Peyer's patch (tissue), 4 donors: Measurements from ENCODE around the gene TMEM202. TPM values are rescaled to one million over a fixed set of nuclear protein-coding genes. Genes with fewer than 3 reads are reported as not detected.

Source experiments
- DNase-seq, 3 donors: peaks; one replicate each; pipeline ENCODE4 v3.0.0-alpha.2; 2017 to 2019
- H3K27ac ChIP-seq, 4 donors: fragments of 200-600 bp; sonication (generic); one replicate each; pipeline ENCODE4 v1.5.1; 2016 to 2019
- H3K27me3 ChIP-seq, 2 donors: fragments of 200-600 bp; sonication (generic); one replicate each; pipeline ENCODE4 v1.5.1; 2019
- H3K36me3 ChIP-seq, 3 donors: fragments of 200-600 bp; sonication (generic); one replicate each; pipeline ENCODE4 v1.5.1; 2016 to 2019
- H3K4me1 ChIP-seq, 4 donors: fragments of 200-600 bp; sonication (generic); one replicate each; pipeline ENCODE4 v1.5.1; 2016 to 2019
- H3K4me3 ChIP-seq, 4 donors: fragments of 200-600 bp; sonication (generic); 1 replicate in 3 of 4; 2 replicates in 1 of 4; pipeline ENCODE4 v1.5.1; 2016 to 2019; ENCODE audit warnings: mild to moderate bottlenecking in 1 of 4
- H3K9me3 ChIP-seq, 4 donors: fragments of 200-600 bp; sonication (generic); one replicate each; pipeline ENCODE4 v1.5.1; 2016 to 2019; ENCODE audit warnings: mild to moderate bottlenecking in 1 of 4
- POLR2A ChIP-seq, 2 donors: fragments of 450-650 bp; IDR thresholded peaks; one replicate each; pipeline ENCODE4 v1.5.1; 2017; ENCODE audit warnings: antibody characterized with exemption in 2 of 2, mild to moderate bottlenecking in 2 of 2, moderate library complexity in 2 of 2
- total RNA-seq, 4 donors: library from RNA; depleted of rRNA; stranded (reverse); fragments of >200 nt; gene quantifications; one replicate each; pipeline ENCODE4 v1.1.0, GENCODE V29; 2016
- TF ChIP-seq, protein P1 (sequence below), 6 experiments: fragments of 450-650 bp in 4 of 6; fragments of 200-600 bp in 2 of 6; sonication (generic) in 1 of 6; IDR thresholded peaks; one replicate each; pipeline ENCODE4 v1.5.1; 2017 to 2019; ENCODE audit warnings: antibody characterized with exemption in 6 of 6, mild to moderate bottlenecking in 3 of 6, moderate library complexity in 1 of 6

Gene TMEM202
- total RNA-seq, 4 donors from 2014 or later = not detected

- H3K27me3 ChIP-seq = no peaks in the 10 kb centered on the region
- H3K9me3 ChIP-seq = no peaks in the 10 kb centered on the region
- peaks cover 0 to 8% (median 0%) of the 10 kb centered on the region in 4 donors for H3K4me1 ChIP-seq
- no peak overlapping the region for H3K27ac ChIP-seq
- no peak overlapping the region for H3K4me3 ChIP-seq
- peaks cover 0 to 4% (median 0%) of the 10 kb centered on the region in 3 donors for H3K36me3 ChIP-seq
- TF ChIP-seq, protein P1, sequence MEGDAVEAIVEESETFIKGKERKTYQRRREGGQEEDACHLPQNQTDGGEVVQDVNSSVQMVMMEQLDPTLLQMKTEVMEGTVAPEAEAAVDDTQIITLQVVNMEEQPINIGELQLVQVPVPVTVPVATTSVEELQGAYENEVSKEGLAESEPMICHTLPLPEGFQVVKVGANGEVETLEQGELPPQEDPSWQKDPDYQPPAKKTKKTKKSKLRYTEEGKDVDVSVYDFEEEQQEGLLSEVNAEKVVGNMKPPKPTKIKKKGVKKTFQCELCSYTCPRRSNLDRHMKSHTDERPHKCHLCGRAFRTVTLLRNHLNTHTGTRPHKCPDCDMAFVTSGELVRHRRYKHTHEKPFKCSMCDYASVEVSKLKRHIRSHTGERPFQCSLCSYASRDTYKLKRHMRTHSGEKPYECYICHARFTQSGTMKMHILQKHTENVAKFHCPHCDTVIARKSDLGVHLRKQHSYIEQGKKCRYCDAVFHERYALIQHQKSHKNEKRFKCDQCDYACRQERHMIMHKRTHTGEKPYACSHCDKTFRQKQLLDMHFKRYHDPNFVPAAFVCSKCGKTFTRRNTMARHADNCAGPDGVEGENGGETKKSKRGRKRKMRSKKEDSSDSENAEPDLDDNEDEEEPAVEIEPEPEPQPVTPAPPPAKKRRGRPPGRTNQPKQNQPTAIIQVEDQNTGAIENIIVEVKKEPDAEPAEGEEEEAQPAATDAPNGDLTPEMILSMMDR (IDR thresholded peaks at IDR 0.05) = no peak
- no peak for TF ChIP-seq POLR2A (IDR thresholded peaks at IDR 0.05)
- DNase-seq = no peak
Observed at GRCh38 chr15:72361176-72361575, 36.9 kb upstream of the TMEM202 start.

DNA sequence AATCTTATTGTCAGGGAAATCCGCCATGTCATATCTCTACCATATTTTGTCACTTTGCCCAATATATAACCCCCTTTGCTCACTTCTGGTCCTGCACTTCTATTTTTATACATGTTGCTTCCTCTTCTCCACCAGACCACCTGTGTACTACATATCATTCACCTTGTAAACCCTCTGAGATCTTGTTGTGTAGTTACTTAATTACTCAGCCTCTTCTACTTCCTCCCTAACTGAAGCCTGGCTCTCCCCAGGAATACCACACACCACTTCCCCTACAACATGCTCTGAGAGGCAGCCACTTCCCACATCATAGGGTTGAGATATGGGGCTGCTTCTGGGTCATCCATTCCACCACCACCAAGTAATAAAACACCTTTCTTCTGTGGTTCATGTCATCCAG lies 32.3 kb upstream of the TMEM202 start:
- Histone ChIP-seq H3K9me3 (no peaks in the 10 kb centered on the region), H3K4me1 (peaks cover 0 to 18% (median 0%) of the 10 kb centered on the region in 4 donors), H3K36me3 (peaks cover 0 to 9% (median 0%) of the 10 kb centered on the region in 3 donors), H3K27me3 (no peaks in the 10 kb centered on the region), H3K27ac (no peak overlapping the region), H3K4me3 (no peak overlapping the region)
- DNase-seq = peak in 2 of 3 donors; percentile 29 to 54
- TF ChIP-seq POLR2A (IDR thresholded peaks at IDR 0.05) = no peak
- TF ChIP-seq, protein P1 (IDR thresholded peaks at IDR 0.05) = no peak

- DNase-seq = no peak
- TF ChIP-seq, protein P1 (IDR thresholded peaks at IDR 0.05) = no peak
- TF ChIP-seq POLR2A (IDR thresholded peaks at IDR 0.05) = no peak
- H3K27ac ChIP-seq = peak overlapping the region in 1 of 4 donors; percentile 12
Observed at GRCh38 chr15:72368325-72368724, 29.8 kb upstream of the TMEM202 start.

DNA sequence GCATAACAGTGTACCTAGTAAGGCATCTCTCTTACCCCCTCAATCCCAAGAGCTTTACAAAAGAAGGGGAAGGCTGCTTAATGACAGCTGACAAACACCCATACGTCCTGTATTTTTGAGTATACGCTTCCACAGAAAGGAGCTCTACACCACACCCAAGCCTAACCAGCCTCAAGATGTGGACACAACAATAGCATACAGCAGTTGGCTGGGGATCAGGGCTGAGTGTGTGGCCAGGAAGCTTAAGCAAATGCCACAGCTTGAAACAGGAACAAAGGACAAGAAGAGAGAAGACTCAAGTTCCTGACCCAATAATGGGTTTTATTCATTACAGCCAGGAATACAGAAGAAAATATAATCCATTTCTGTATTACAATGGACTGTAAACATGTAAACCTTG lies 29.2 kb upstream of the TMEM202 start:
- peaks cover 0 to 31% (median 4%) of the 10 kb centered on the region in 4 donors for H3K4me1 ChIP-seq
- no peak overlapping the region for H3K4me3 ChIP-seq
- no peaks in the 10 kb centered on the region for H3K9me3 ChIP-seq
- DNase-seq = peak in 1 of 3 donors; percentile 54
- H3K27ac ChIP-seq = peak overlapping the region in 1 of 4 donors; percentile 12
- no peaks in the 10 kb centered on the region for H3K27me3 ChIP-seq
- TF ChIP-seq, protein P1 (IDR thresholded peaks at IDR 0.05) = no peak
- TF ChIP-seq POLR2A (IDR thresholded peaks at IDR 0.05) = no peak
- peaks cover 0 to 9% (median 0%) of the 10 kb centered on the region in 3 donors for H3K36me3 ChIP-seq

More at GRCh38 chr15:72368325-72368724, 29.8 kb upstream of the TMEM202 start:
- Histone ChIP-seq H3K36me3 (peaks cover 0 to 9% (median 0%) of the 10 kb centered on the region in 3 donors), H3K4me1 (peaks cover 0 to 31% (median 3%) of the 10 kb centered on the region in 4 donors), H3K27me3 (no peaks in the 10 kb centered on the region), H3K4me3 (no peak overlapping the region), H3K9me3 (no peaks in the 10 kb centered on the region)

- no peak overlapping the region for H3K27ac ChIP-seq
- peaks cover 0 to 9% (median 0%) of the 10 kb centered on the region in 3 donors for H3K36me3 ChIP-seq
- H3K27me3 ChIP-seq = no peaks in the 10 kb centered on the region
- TF ChIP-seq, protein P1 (IDR thresholded peaks at IDR 0.05) = no peak
- TF ChIP-seq POLR2A (IDR thresholded peaks at IDR 0.05) = no peak
- H3K9me3 ChIP-seq = no peaks in the 10 kb centered on the region
- no peak for DNase-seq
- peaks cover 0 to 40% (median 5%) of the 10 kb centered on the region in 4 donors for H3K4me1 ChIP-seq
- no peak overlapping the region for H3K4me3 ChIP-seq
Observed at GRCh38 chr15:72369964-72370363, 28.1 kb upstream of the TMEM202 start.
